Immature natural killer cell (primary cell): Measurements from ENCODE around the gene USP32. TPM values are rescaled to one million over a fixed set of nuclear protein-coding genes. Genes with fewer than 3 reads are reported as not detected.

Experiments used
- polyA plus RNA-seq, 3 donors: library from polyadenylated mRNA; unstranded; fragments of 300-500 nt; fragmentation: Illumina TruSeq; gene quantifications; one replicate each; pipeline ENCODE4 v1.2.3, GENCODE V29; 2021

USP32 gene
- polyA plus RNA-seq, 3 donors from 2014 or later, result 4.5 to 8.1 (median 5.5) TPM

Other genes with a start within 250 kb of the USP32 start
- gene CA4, start 242.2 kb downstream of the USP32 start, polyA plus RNA-seq, result not detected
- not detected for gene CHCT1, start 30.4 kb upstream of the USP32 start, polyA plus RNA-seq
- 10 to 100 TPM in 2 of 3 donors, 1 to 10 TPM in 1; 9.4 to 25.5 (median 16.3) TPM for gene APPBP2, start 134.1 kb upstream of the USP32 start, polyA plus RNA-seq
- gene PPM1D, start 208.1 kb upstream of the USP32 start, polyA plus RNA-seq, result 10 to 100 TPM in 1 of 3 donors, 1 to 10 TPM in 2; 8.3 to 17.3 (median 8.9) TPM